NCI-H1436 treated with DMSO at 0.1 percent for 48 hours (cell line): ENCODE measurements around the gene CNNM3.
"Not testable (repeated sequence)": the region's sequence is repeated elsewhere in the genome, so short reads cannot be mapped to it uniquely, and the experiment has no call there.

Experiments used
- DNase-seq: peaks from one replicate; lab custom pipeline; 2025; lab: John Stamatoyannopoulos, UW

CNNM3 gene

GRCh38 chr2:96816127-96816835 lies at the start of gene CNNM3:
Gene CNNM3 (plus strand): TSS chr2:96816268. CDS start chr2:96816278, 10 bp downstream.
- DNase-seq, result peak; percentile 57

GRCh38 chr2:96767135-96767871 lies 48.8 kb upstream of the CNNM3 start:
- DNase-seq, result no peak

GRCh38 chr2:96768083-96768561 lies 47.9 kb upstream of the CNNM3 start:
- DNase-seq, result no peak

GRCh38 chr2:96769814-96770213 lies 46.3 kb upstream of the CNNM3 start:
- DNase-seq, result no peak

GRCh38 chr2:96770442-96771202 lies 45.4 kb upstream of the CNNM3 start:
- no peak for DNase-seq

GRCh38 chr2:96771796-96772618 lies 44.1 kb upstream of the CNNM3 start:
- no peak for DNase-seq

GRCh38 chr2:96772903-96773671 lies 43.0 kb upstream of the CNNM3 start:
- no peak for DNase-seq

- no peak for DNase-seq
Observed at GRCh38 chr2:96773922-96774321, 42.1 kb upstream of the CNNM3 start.

- no peak for DNase-seq
Observed at GRCh38 chr2:96775160-96775559, 40.9 kb upstream of the CNNM3 start.

- no peak for DNase-seq
Observed at GRCh38 chr2:96783388-96783787, 32.7 kb upstream of the CNNM3 start.

- DNase-seq, result no peak
Observed at GRCh38 chr2:96787411-96787810, 28.7 kb upstream of the CNNM3 start.

GRCh38 chr2:96788442-96789244 lies 27.4 kb upstream of the CNNM3 start:
- no peak for DNase-seq

GRCh38 chr2:96789245-96789617 lies 26.8 kb upstream of the CNNM3 start:
- DNase-seq, result no peak

GRCh38 chr2:96792772-96793749 lies 23.0 kb upstream of the CNNM3 start:
- DNase-seq, result no peak

GRCh38 chr2:96795076-96795475 lies 21.0 kb upstream of the CNNM3 start:
- DNase-seq, result no peak

GRCh38 chr2:96796497-96796896 lies 19.6 kb upstream of the CNNM3 start:
- DNase-seq, result not testable (repeated sequence)

GRCh38 chr2:96797066-96797625 lies 18.9 kb upstream of the CNNM3 start:
- DNase-seq, result no peak
